Heart left ventricle (tissue), 16 donors: ENCODE data around the gene FAM53B. TPM values are rescaled to one million over a fixed set of nuclear protein-coding genes. Genes with fewer than 3 reads are reported as not detected.
A peak's percentile ranks its signal among the peaks of the same experiment; 100 is the strongest.

Experiments used
- ATAC-seq, 4 donors: fragments of 200-7000 bp; cut with Tn5 transposase; one replicate each; pipeline ENCODE4 v1.9.1; 2020 to 2022; ENCODE audit warnings: moderate library complexity in 4 of 4, mild to moderate bottlenecking in 3 of 4, moderate number of reproducible peaks in 1 of 4
- DNase-seq, 5 donors: peaks; one replicate each; pipeline ENCODE4 v3.0.0-alpha.2; 2020
- H3K27ac ChIP-seq, 12 donors: fragments of 200-600 bp; sonication (generic) in 4 of 12; one replicate each; pipeline versions ENCODE4 v1.5.0 to v1.8.0; 2016 to 2022; ENCODE audit warnings: mild to moderate bottlenecking in 2 of 12
- H3K27me3 ChIP-seq, 9 donors: fragments of 200-600 bp; sonication (generic) in 2 of 9; one replicate each; pipeline versions ENCODE4 v1.5.1 to v1.8.0; 2016 to 2022; ENCODE audit warnings: mild to moderate bottlenecking in 3 of 9
- H3K36me3 ChIP-seq, 9 donors: fragments of 200-600 bp; sonication (generic) in 2 of 9; one replicate each; pipeline versions ENCODE4 v1.5.0 to v1.8.0; 2018 to 2022; ENCODE audit warnings: mild to moderate bottlenecking in 2 of 9
- H3K4me1 ChIP-seq, 12 donors: fragments of 200-600 bp; sonication (generic) in 4 of 12; one replicate each; pipeline versions ENCODE4 v1.5.0 to v1.8.0; 2016 to 2022; ENCODE audit warnings: mild to moderate bottlenecking in 3 of 12
- H3K4me3 ChIP-seq, 12 donors: fragments of 200-600 bp; sonication (generic) in 4 of 12; one replicate each; pipeline versions ENCODE4 v1.5.0 to v1.8.0; 2017 to 2022; ENCODE audit warnings: mild to moderate bottlenecking in 9 of 12, moderate library complexity in 4 of 12
- H3K9me3 ChIP-seq, 12 donors: fragments of 200-600 bp; sonication (generic) in 4 of 12; one replicate each; pipeline versions ENCODE4 v1.5.0 to v1.8.0; 2016 to 2022; ENCODE audit warnings: mild to moderate bottlenecking in 1 of 12
- POLR2A ChIP-seq, 2 donors: fragments of 450-650 bp; IDR thresholded peaks; one replicate each; pipeline ENCODE4 v1.6.1; 2017; ENCODE audit warnings: antibody characterized with exemption in 2 of 2, mild to moderate bottlenecking in 2 of 2, moderate library complexity in 2 of 2
- WGBS, 4 donors: extraction: QIAGEN DNeasy Blood & Tissue Kit in 2 of 4; methylation state at CpG; one replicate each; pipeline versions ENCODE4 v1.1.5 to v1.1.7; 2013 to 2018; 5-methylcytosine and 5-hydroxymethylcytosine counted together
- intact Hi-C, 10 donors: fragments of 100-400 bp; cut with DNase I; formaldehyde crosslinking; loops; one replicate each; pipeline versions ENCODE4 v1.11.1 to v1.14.2; 2022
- polyA plus RNA-seq, 2 donors: library from polyadenylated mRNA; stranded (reverse); fragments of 200-250 nt; gene quantifications; one replicate each; pipeline ENCODE4 v1.2.3, GENCODE V29; 2013
- total RNA-seq, 9 donors: library from RNA; depleted of rRNA in 2 of 9; stranded (reverse); fragments of >200 nt in 2 of 9; fragmentation: NEBNext Ultra II Directional in 3 of 9; extraction: Animal tissue kit (Norgen Biotek cat#: 25700) in 3 of 9; gene quantifications; one replicate each; pipeline versions ENCODE4 v1.1.0 to v1.2.4, GENCODE V29; 2016 to 2023
- TF ChIP-seq, protein P1 (sequence below), 12 donors: fragments of 200-600 bp; sonication (generic) in 4 of 12; IDR thresholded peaks; one replicate each; pipeline versions ENCODE4 v1.5.0 to v1.8.0; 2018 to 2022; ENCODE audit warnings: antibody characterized with exemption in 12 of 12, mild to moderate bottlenecking in 5 of 12
- donor health status: ischemic (EF 13 %, LVEDD 7.1; RV severe dilation, severe dysfunction).
- donor health status: healthy with polysubstance abuse.
- donor health status: DM: no; HTN: yes; CAD: no.
- donor health status: DM: no; HTN: no; CAD: no.
- donor health status: ischemic (EF 25% LVEDD 6.9; RV normal size, moderate dysfunction).
- donor health status: ischemic (EF 25% LVEDD 5.7; RV mildly dilated, moderate dysfunction).
- donor health status: healthy.
- donor health status: DM: yes; HTN: yes; CAD: no.
- donor health status: ischemic (EF 35%, LVEDD 5.7; RV mildly dilated, moderate dysfunction).
- donor health status: nonischemic (EF 11% LVEDD 7.7; RV severe dilation, severe dysfunction).
- donor health status: DM: yes; HTN: yes; CAD: no.
- donor health status: PGD.
- donor health status: ischemic (EF 29% LVEDD 5.4; RV normal size, mild dysfunction).
- donor health status: nonischemic (EF 23%, LVEDD 6.1; RV moderate dilation, normal function).

The FAM53B gene
- total and polyA plus RNA-seq, 11 donors, result 23.7 to 57.7 (median 35.5) TPM

DNA sequence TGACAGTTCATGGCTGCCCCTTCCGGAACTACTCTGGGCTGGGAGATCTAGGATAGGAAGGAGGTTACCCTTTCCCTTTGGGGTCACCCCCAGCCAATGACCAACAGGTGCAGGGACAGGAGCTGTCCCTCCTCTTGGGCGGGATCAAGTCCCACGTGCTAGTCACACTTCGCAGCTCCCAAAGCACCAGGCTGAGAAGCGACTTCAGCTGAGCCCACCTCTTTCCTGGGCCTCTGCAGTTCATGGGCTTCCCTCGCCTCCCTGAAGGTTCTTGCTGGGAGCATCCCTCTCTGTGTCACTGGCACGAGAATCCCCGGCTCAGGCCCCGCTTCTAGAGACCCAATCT is 115.5 kb downstream of the FAM53B start:
- ATAC-seq (no peak), DNase-seq (no peak)
- Histone ChIP-seq H3K4me3 (no peak overlapping the region), H3K27ac (peak overlapping the region in 10 of 12 donors; percentile 31 to 70 (median 58)), H3K9me3 (no peaks in the 10 kb centered on the region), H3K27me3 (no peaks in the 10 kb centered on the region), H3K36me3 (no peaks in the 10 kb centered on the region), H3K4me1 (peaks cover 7 to 97% (median 88%) of the 10 kb centered on the region in 12 donors)
- 67 to 79% (median 76%) methylated on average over 6 to 9 of the region's 9 CpGs for WGBS, 4 donors
- TF ChIP-seq, protein P1, sequence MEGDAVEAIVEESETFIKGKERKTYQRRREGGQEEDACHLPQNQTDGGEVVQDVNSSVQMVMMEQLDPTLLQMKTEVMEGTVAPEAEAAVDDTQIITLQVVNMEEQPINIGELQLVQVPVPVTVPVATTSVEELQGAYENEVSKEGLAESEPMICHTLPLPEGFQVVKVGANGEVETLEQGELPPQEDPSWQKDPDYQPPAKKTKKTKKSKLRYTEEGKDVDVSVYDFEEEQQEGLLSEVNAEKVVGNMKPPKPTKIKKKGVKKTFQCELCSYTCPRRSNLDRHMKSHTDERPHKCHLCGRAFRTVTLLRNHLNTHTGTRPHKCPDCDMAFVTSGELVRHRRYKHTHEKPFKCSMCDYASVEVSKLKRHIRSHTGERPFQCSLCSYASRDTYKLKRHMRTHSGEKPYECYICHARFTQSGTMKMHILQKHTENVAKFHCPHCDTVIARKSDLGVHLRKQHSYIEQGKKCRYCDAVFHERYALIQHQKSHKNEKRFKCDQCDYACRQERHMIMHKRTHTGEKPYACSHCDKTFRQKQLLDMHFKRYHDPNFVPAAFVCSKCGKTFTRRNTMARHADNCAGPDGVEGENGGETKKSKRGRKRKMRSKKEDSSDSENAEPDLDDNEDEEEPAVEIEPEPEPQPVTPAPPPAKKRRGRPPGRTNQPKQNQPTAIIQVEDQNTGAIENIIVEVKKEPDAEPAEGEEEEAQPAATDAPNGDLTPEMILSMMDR (IDR thresholded peaks at IDR 0.05), result no peak
- TF ChIP-seq POLR2A (IDR thresholded peaks at IDR 0.05), result no peak
- intact Hi-C loops, result loop anchor here in 6 of 10 donors (5.0 to 10.0 kb wide), 4 partner anchors 64 to 114 kb away; partner anchors contain the start of gene FAM53B (in 2 of the 6)

DNA sequence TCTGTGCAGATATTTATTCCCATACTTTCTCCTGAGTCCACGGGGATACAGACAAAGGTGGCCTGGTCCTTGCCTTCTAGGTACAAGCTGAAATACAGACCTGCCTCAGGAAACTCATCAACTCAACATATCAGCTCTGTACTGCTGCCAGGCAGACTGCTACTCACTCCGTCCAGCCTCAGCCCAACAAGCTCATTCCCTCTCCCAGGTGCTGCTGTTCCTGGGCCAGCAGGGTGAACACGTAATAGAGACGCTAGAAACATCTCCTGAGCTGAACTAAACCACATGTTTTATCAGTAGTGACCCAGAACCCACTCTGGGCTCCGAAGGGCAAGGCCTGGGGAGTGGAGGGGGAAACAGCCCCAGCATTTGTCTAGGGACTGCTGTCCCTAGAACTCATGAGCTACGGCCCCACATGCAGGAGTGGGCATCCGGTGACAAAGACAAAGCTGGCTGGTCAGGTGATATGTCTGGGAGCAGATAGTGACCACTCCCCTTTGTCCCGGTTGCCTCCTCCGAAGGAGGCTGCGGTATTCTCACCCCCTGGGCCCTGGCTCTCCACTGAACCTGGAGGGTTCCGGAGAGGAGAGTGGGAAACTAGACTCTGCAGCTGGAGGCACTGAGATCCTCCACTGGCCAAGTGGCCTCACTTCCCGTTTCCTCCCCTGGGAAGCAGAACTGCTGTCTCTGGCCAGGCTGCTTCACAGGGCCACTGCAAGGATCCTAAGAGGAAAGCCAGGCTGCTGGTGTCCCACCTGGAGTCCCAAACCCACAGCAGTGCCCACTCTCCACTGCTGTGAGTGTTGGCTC is 116.1 kb downstream of the FAM53B start:
- peaks cover 7 to 99% (median 89%) of the 10 kb centered on the region in 12 donors for H3K4me1 ChIP-seq
- intact Hi-C loops, result loop anchor here in 6 of 10 donors (2.0 to 10.0 kb wide), 5 partner anchors 63 to 114 kb away; partner anchors contain the start of gene FAM53B (in 2 of the 6)
- peak in 4 of 5 donors; percentile 66 to 83 (median 69) for DNase-seq

DNA sequence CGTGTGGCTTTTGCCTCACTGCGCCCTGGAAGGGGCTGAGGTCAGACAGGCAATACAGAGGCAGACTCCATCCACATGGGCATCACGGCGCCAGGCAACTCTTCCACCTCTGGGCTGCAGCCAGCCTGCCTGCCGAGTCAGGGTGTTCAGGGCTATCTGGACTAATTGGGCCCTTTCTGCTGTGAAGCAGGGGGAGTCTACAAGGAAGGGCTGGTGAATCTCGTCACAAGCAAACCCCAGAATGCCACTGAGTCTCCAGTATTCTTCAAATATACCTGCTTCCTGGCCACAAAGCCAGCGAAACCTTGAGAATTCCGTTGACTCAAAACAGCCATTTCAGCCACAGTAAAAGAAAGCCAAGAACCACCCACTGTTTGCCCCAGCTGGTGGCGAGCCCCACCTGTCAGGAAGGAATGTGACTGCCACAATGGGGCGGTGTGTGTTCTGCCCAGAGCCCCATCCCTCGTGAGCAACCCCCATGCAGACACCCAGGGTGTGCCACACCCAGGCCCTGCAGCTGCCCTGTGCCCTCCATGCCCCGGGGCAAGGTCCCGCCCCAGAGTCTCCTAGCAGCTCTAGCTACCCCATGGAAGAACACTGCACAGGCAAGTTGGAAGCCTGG is 117.3 kb downstream of the FAM53B start:
- Histone ChIP-seq H3K27ac (peak overlapping the region in 5 of 12 donors; percentile 38 to 74 (median 69)), H3K4me1 (peaks cover 7 to 99% (median 87%) of the 10 kb centered on the region in 12 donors), H3K27me3 (no peaks in the 10 kb centered on the region), H3K9me3 (no peaks in the 10 kb centered on the region), H3K36me3 (peaks cover 0 to 15% (median 5%) of the 10 kb centered on the region in 9 donors), H3K4me3 (no peak overlapping the region)
- no peak for TF ChIP-seq POLR2A (IDR thresholded peaks at IDR 0.05)
- TF ChIP-seq, protein P1 (IDR thresholded peaks at IDR 0.05), result no peak
- ATAC-seq (no peak), DNase-seq (no peak)
- intact Hi-C loops, result loop anchor here in 6 of 10 donors (2.0 to 10.0 kb wide), 5 partner anchors 62 to 115 kb away; partner anchors contain the start of gene FAM53B (in 2 of the 6)
- WGBS, 4 donors, result 64 to 80% (median 77%) methylated on average over 13 of the region's 13 CpGs

More for the DNA sequence above, 116.1 kb downstream of the FAM53B start:
- WGBS, 4 donors, result 24 to 30% (median 27%) methylated on average over 9 to 12 of the region's 12 CpGs
- no peaks in the 10 kb centered on the region for H3K9me3 ChIP-seq
- no peaks in the 10 kb centered on the region for H3K27me3 ChIP-seq
- peak overlapping the region in 11 of 12 donors; percentile 31 to 70 (median 58) for H3K27ac ChIP-seq
- peak in 2 of 4 donors; percentile 12 to 33 for ATAC-seq
- TF ChIP-seq POLR2A (IDR thresholded peaks at IDR 0.05), result no peak
- TF ChIP-seq, protein P1 (IDR thresholded peaks at IDR 0.05), result no peak
- H3K4me3 ChIP-seq, result no peak overlapping the region
- H3K36me3 ChIP-seq, result peaks cover 0 to 5% (median 0%) of the 10 kb centered on the region in 9 donors
